KMS-11 (cell line): ENCODE data around the gene SORL1-AS1.

Experiments used
- H2AFZ ChIP-seq: fragments of 200-600 bp; sonication (generic); 2 replicates; pipeline ENCODE4 v1.6.1; 2016; ENCODE audit warnings: antibody characterized with exemption, mixed run types, low read depth
- H3K27ac ChIP-seq: fragments of 200-600 bp; sonication (generic); 2 replicates; pipeline ENCODE4 v1.6.1; 2016; ENCODE audit warnings: mild to moderate bottlenecking, mixed run types
- H3K27me3 ChIP-seq: fragments of 200-600 bp; sonication (generic); 2 replicates; pipeline ENCODE4 v1.6.1; 2017; ENCODE audit warnings: mild to moderate bottlenecking, low read depth, mixed run types, moderate library complexity; ENCODE audit not compliant: insufficient read depth
- H3K36me3 ChIP-seq: fragments of 200-600 bp; sonication (generic); 2 replicates; pipeline ENCODE4 v1.6.1; 2017; ENCODE audit warnings: mild to moderate bottlenecking, mixed run types; ENCODE audit not compliant: insufficient read depth
- H3K4me1 ChIP-seq: fragments of 200-600 bp; sonication (generic); 2 replicates; pipeline ENCODE4 v1.6.1; 2016; ENCODE audit warnings: mild to moderate bottlenecking, low read depth, mixed run types; ENCODE audit not compliant: poor library complexity, severe bottlenecking
- H3K4me2 ChIP-seq: fragments of 200-600 bp; sonication (generic); 2 replicates; pipeline ENCODE4 v1.7.0; 2016; ENCODE audit warnings: mild to moderate bottlenecking, mixed run types
- H3K4me3 ChIP-seq: fragments of 200-600 bp; sonication (generic); IDR thresholded peaks from 2 replicates; pipeline ENCODE4 v1.6.1; 2017; ENCODE audit warnings: low read depth, low read length, mixed read lengths; ENCODE audit not compliant: insufficient read depth
- H3K79me2 ChIP-seq: fragments of 200-600 bp; sonication (generic); 2 replicates; pipeline ENCODE4 v1.6.1; 2016; ENCODE audit warnings: low read depth, mixed run types; ENCODE audit not compliant: insufficient read depth
- H3K9ac ChIP-seq: fragments of 200-600 bp; sonication (generic); 2 replicates; pipeline ENCODE4 v1.6.1; 2016; ENCODE audit warnings: mild to moderate bottlenecking, mixed run types
- H4K20me1 ChIP-seq: fragments of 200-600 bp; sonication (generic); 2 replicates; pipeline ENCODE4 v1.6.1; 2016; ENCODE audit warnings: mild to moderate bottlenecking, mixed run types; ENCODE audit not compliant: insufficient read depth
- TF ChIP-seq, protein P1 (sequence below): fragments of 200-600 bp; sonication (generic); conservative IDR thresholded peaks from 2 replicates; pipeline ENCODE4 v1.6.1; 2017; ENCODE audit warnings: low read depth, mild to moderate bottlenecking, antibody characterized with exemption, low read length, moderate library complexity, mixed read lengths

The SORL1-AS1 gene

DNA sequence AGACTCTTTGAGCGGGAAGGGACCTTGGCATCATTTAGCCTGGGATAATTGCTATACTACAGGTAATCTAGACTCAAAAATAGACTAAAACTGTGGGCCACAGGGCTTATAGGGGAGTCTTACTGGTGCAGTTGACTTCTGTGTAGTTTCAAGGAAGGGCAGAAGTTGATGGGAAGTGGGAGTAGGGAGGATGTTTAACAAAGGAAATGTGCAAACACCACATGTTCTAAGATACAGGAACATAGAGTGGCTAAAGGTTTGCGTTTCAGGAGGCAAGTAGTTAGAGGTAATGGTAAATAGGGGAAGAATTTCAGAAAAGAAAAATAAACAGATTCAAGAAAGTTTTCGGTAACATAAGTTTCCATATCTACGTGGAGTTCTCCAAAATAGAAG lies 15.1 kb downstream of the SORL1-AS1 start:
- H3K27ac ChIP-seq: no peak overlapping the region
- H3K9ac ChIP-seq: no peak overlapping the region
- no peaks in the 10 kb centered on the region for H3K36me3 ChIP-seq
- no peaks in the 10 kb centered on the region for H3K27me3 ChIP-seq
- H4K20me1 ChIP-seq: no peaks in the 10 kb centered on the region
- no peak overlapping the region for H3K4me2 ChIP-seq
- TF ChIP-seq, protein P1, sequence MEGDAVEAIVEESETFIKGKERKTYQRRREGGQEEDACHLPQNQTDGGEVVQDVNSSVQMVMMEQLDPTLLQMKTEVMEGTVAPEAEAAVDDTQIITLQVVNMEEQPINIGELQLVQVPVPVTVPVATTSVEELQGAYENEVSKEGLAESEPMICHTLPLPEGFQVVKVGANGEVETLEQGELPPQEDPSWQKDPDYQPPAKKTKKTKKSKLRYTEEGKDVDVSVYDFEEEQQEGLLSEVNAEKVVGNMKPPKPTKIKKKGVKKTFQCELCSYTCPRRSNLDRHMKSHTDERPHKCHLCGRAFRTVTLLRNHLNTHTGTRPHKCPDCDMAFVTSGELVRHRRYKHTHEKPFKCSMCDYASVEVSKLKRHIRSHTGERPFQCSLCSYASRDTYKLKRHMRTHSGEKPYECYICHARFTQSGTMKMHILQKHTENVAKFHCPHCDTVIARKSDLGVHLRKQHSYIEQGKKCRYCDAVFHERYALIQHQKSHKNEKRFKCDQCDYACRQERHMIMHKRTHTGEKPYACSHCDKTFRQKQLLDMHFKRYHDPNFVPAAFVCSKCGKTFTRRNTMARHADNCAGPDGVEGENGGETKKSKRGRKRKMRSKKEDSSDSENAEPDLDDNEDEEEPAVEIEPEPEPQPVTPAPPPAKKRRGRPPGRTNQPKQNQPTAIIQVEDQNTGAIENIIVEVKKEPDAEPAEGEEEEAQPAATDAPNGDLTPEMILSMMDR: no peak
- no peaks in the 10 kb centered on the region for H3K4me1 ChIP-seq
- no peak overlapping the region for H2AFZ ChIP-seq
- H3K79me2 ChIP-seq: no peaks in the 10 kb centered on the region
- H3K4me3 ChIP-seq: no peak overlapping the region

DNA sequence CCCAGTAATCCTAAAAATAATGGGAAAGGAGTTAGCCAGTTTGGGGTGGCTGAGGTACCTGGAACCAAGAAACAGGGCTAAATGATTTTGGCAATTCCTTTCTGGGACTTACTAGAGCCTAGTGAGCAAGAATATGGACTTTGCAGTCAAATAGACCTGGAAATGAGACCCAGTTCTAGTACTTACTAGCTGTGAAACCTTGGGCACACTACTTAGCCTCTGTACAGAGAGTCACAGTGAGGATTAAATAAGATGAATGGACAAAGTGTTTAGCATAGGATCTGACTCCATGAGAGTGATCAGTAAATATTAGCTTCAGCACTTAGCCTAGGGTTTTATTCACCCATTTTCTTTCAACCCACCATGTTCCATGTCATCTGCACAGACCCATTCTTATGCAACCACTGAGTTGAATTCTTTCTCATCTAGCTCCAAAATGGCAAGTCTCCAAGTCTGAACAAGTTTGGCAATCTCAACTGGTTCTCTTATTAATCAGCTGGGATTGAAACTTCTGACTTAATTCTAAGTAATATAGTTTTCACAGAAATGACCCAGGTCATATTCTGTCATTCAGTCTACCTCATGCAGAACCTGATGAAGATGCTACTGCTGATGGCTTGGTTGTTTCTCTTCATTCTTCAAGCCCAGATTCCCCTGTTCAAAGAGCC lies 15.6 kb downstream of the SORL1-AS1 start:
- H3K36me3 ChIP-seq: no peaks in the 10 kb centered on the region
- H3K4me3 ChIP-seq: no peak overlapping the region
- H3K27me3 ChIP-seq: no peaks in the 10 kb centered on the region
- no peak overlapping the region for H3K4me2 ChIP-seq
- TF ChIP-seq, protein P1: no peak
- no peaks in the 10 kb centered on the region for H4K20me1 ChIP-seq
- no peak overlapping the region for H3K9ac ChIP-seq
- H2AFZ ChIP-seq: no peak overlapping the region
- no peak overlapping the region for H3K27ac ChIP-seq
- no peaks in the 10 kb centered on the region for H3K4me1 ChIP-seq
- H3K79me2 ChIP-seq: no peaks in the 10 kb centered on the region

DNA sequence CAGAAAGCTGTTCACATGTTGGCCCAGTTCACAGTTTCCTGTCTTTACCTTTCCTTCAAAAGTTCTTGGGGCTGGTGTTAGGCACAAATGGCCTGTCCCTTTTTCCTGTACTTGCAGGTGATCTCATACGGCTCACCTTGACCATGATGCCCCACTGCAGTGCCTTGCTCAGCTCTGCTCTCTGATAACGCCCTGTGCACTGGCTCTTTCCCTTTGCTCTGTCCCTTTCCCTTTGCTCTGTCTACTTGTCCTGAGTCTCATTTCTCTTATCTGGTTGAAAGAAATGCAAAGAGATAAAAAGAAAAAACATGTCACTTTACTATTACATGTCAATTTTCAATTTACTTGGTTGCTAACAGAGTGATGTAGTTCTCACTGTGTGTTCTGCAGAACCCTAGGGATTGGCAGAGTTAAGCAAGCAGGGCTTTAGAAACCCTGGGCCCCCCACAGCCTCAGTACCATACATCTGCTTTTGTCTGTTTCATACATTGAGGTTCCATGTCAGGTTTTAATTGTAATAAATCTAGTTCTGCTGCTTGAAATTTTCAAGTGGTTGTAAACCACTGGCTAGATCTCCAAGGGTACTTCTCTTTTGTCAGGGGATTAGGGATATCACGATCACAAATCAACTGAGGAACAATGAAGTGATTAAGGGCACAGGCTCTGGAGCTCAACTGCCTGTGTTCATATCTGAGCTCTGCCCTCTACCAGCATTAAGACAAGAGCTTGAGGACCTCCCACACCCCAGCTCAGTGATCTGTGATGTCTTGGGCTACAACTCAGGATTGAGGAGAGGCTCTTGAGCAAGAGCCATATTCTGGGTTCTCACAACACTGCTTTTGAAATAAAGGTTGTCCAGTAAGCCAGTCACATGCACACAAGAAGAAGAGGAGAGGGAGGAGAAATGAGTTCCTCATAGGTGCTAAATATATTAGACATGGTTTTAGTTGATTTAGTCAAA lies 16.9 kb downstream of the SORL1-AS1 start:
- H3K27ac ChIP-seq: no peak overlapping the region
- H3K79me2 ChIP-seq: no peaks in the 10 kb centered on the region
- H3K4me3 ChIP-seq: no peak overlapping the region
- no peaks in the 10 kb centered on the region for H3K27me3 ChIP-seq
- no peak overlapping the region for H3K4me2 ChIP-seq
- H2AFZ ChIP-seq: no peak overlapping the region
- no peak overlapping the region for H3K9ac ChIP-seq
- no peaks in the 10 kb centered on the region for H3K4me1 ChIP-seq
- no peaks in the 10 kb centered on the region for H4K20me1 ChIP-seq
- TF ChIP-seq, protein P1: no peak
- no peaks in the 10 kb centered on the region for H3K36me3 ChIP-seq

DNA sequence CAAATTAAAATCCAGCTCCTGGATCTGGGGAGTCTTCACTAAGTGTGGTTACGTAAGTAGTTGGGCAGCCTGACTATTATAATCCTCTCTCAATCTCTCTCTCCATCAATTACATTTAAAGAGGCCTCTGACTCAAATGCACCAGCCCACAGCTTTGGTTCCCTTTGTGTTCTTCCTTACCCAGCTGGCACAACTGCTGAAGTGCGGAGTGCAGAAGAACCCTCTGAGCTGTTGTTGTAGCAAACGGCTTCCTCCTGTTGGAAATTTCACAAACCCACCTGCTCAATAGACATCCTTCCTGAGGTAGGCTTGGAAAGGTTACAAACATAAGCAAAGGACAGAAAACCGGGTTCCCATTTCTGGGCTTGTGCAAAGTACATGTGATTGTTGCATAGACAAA lies 17.6 kb downstream of the SORL1-AS1 start:
- Histone ChIP-seq H3K4me3 (no peak overlapping the region), H3K79me2 (no peaks in the 10 kb centered on the region), H2AFZ (no peak overlapping the region)

More for the DNA sequence above, 17.6 kb downstream of the SORL1-AS1 start:
- H3K27ac ChIP-seq: no peak overlapping the region
- H3K27me3 ChIP-seq: no peaks in the 10 kb centered on the region
- H3K9ac ChIP-seq: no peak overlapping the region
- TF ChIP-seq, protein P1: no peak
- H3K36me3 ChIP-seq: no peaks in the 10 kb centered on the region
- no peaks in the 10 kb centered on the region for H4K20me1 ChIP-seq
- H3K4me1 ChIP-seq: no peaks in the 10 kb centered on the region
- H3K4me2 ChIP-seq: no peak overlapping the region
